Activated CD8-positive, alpha-beta memory T cell treated with anti-CD3 and anti-CD28 coated beads, Interleukin-2, amount 10 ng/mL, durations not matched to agents 7 days and 5 days (primary cell): Measurements from ENCODE around the gene TNFAIP8L2. TPM values are rescaled to one million over a fixed set of nuclear protein-coding genes. Genes with fewer than 3 reads are reported as not detected.
A peak's percentile ranks its signal among the peaks of the same experiment; 100 is the strongest.

ENCODE experiments used
- ATAC-seq: fragments of 150-1000 bp; cut with Tn5 transposase; one replicate; pipeline ENCODE4 v1.10.0; 2021; ENCODE audit warnings: moderate library complexity
- CTCF ChIA-PET: fragments of 350-600 bp; sonication (Branson Sonifier 250); formaldehyde crosslinking; loops from one replicate; lab custom pipeline; 2021; ENCODE audit warnings: antibody characterized with exemption; lab: Charles Lee
- DNase-seq: peaks from one replicate; pipeline ENCODE4 v3.0.0-alpha.2; 2020
- H3K27ac Mint-ChIP-seq: one replicate; pipeline ENCODE4 v1.8.0; 2021; ENCODE audit warnings: mild to moderate bottlenecking, mixed read lengths
- H3K27me3 Mint-ChIP-seq: one replicate; pipeline ENCODE4 v1.8.0; 2021; ENCODE audit warnings: mixed read lengths
- H3K36me3 Mint-ChIP-seq: one replicate; pipeline ENCODE4 v1.8.0; 2021; ENCODE audit warnings: mild to moderate bottlenecking, mixed read lengths
- H3K4me1 Mint-ChIP-seq: one replicate; pipeline ENCODE4 v1.8.0; 2021; ENCODE audit warnings: mixed read lengths
- H3K4me3 Mint-ChIP-seq: one replicate; pipeline ENCODE4 v1.8.0; 2021; ENCODE audit warnings: mild to moderate bottlenecking, moderate library complexity, mixed read lengths
- H3K9me3 Mint-ChIP-seq: one replicate; pipeline ENCODE4 v1.8.0; 2022; ENCODE audit warnings: low read depth, mixed read lengths
- total RNA-seq, 2 experiments: library from RNA; stranded (reverse); gene quantifications; one replicate each; pipeline ENCODE4 v1.2.3, GENCODE V29; 2021

TNFAIP8L2 gene
- total RNA-seq = 10 to 100 TPM; 14.5 to 17.6 TPM

- H3K27ac Mint-ChIP-seq = peak within 1 kb of the TSS; percentile 93
- ATAC-seq = peak; percentile 92
- H3K27me3 Mint-ChIP-seq = no peaks in the 10 kb centered on the region
- DNase-seq = peak; percentile 90
- H3K4me3 Mint-ChIP-seq = peak within 1 kb of the TSS; percentile 96
- no peaks in the 10 kb centered on the region for H3K9me3 Mint-ChIP-seq
- peaks cover 25% of the 10 kb centered on the region for H3K36me3 Mint-ChIP-seq
- peaks cover 51% of the 10 kb centered on the region for H3K4me1 Mint-ChIP-seq
- CTCF ChIA-PET = interaction anchor here (0.8 to 5.1 kb wide), 25 partner anchors 8 to 180 kb away, joined by 3 to 157 read pairs (median 5); partner anchors contain the start of genes C1orf56, CDC42SE1, GABPB2 and LYSMD1
Observed at GRCh38 chr1:151156515-151156819, at the start of gene TNFAIP8L2. TSS of gene TNFAIP8L2 (plus strand) at chr1:151156649. CDS start at chr1:151158698, 2,049 bp downstream.

- CTCF ChIA-PET = no interaction called here
- no peak for ATAC-seq
Observed at GRCh38 chr1:151106894-151107293, 49.6 kb upstream of the TNFAIP8L2 start.

GRCh38 chr1:151108331-151108730 lies 48.1 kb upstream of the TNFAIP8L2 start:
- Mint-ChIP-seq H3K4me3 (no peak overlapping the region), H3K4me1 (no peaks in the 10 kb centered on the region), H3K9me3 (no peaks in the 10 kb centered on the region), H3K36me3 (peaks cover 5% of the 10 kb centered on the region), H3K27ac (no peak overlapping the region), H3K27me3 (no peaks in the 10 kb centered on the region)
- no peak for ATAC-seq
- CTCF ChIA-PET = interaction anchor here (1.4 to 1.9 kb wide), 2 partner anchors 9 to 144 kb away, joined by 3 to 7 read pairs; no protein-coding TSS in a partner anchor
- DNase-seq = no peak

More at GRCh38 chr1:151106894-151107293, 49.6 kb upstream of the TNFAIP8L2 start:
- Mint-ChIP-seq H3K4me1 (no peaks in the 10 kb centered on the region), H3K27me3 (no peaks in the 10 kb centered on the region), H3K9me3 (no peaks in the 10 kb centered on the region), H3K36me3 (peaks cover 5% of the 10 kb centered on the region), H3K4me3 (no peak overlapping the region), H3K27ac (no peak overlapping the region)
- no peak for DNase-seq

GRCh38 chr1:151113877-151114276 lies 42.6 kb upstream of the TNFAIP8L2 start:
- H3K27ac Mint-ChIP-seq = no peak overlapping the region
- no peaks in the 10 kb centered on the region for H3K27me3 Mint-ChIP-seq
- no peak for ATAC-seq
- no peaks in the 10 kb centered on the region for H3K9me3 Mint-ChIP-seq
- no peaks in the 10 kb centered on the region for H3K4me1 Mint-ChIP-seq
- H3K4me3 Mint-ChIP-seq = no peak overlapping the region
- CTCF ChIA-PET = interaction anchor here (0.6 to 1.4 kb wide), 6 partner anchors 14 to 89 kb away, joined by 3 to 5 read pairs (median 3); no protein-coding TSS in a partner anchor
- peaks cover 6% of the 10 kb centered on the region for H3K36me3 Mint-ChIP-seq
- no peak for DNase-seq

- H3K36me3 Mint-ChIP-seq = peaks cover 7% of the 10 kb centered on the region
Observed at GRCh38 chr1:151124763-151125403, 31.6 kb upstream of the TNFAIP8L2 start.

GRCh38 chr1:151128800-151129199 lies 27.6 kb upstream of the TNFAIP8L2 start:
- ATAC-seq = no peak
- peaks cover 16% of the 10 kb centered on the region for H3K27me3 Mint-ChIP-seq
- H3K36me3 Mint-ChIP-seq = peaks cover 3% of the 10 kb centered on the region
- no peak for DNase-seq
- no peaks in the 10 kb centered on the region for H3K9me3 Mint-ChIP-seq
- CTCF ChIA-PET = interaction anchor here (1.2 kb wide), 2 partner anchors 11 to 27 kb away, joined by 4 to 5 read pairs; no protein-coding TSS in a partner anchor
- H3K27ac Mint-ChIP-seq = no peak overlapping the region
- no peak overlapping the region for H3K4me3 Mint-ChIP-seq
- peaks cover 13% of the 10 kb centered on the region for H3K4me1 Mint-ChIP-seq

More at GRCh38 chr1:151124763-151125403, 31.6 kb upstream of the TNFAIP8L2 start:
- Mint-ChIP-seq H3K27ac (no peak overlapping the region), H3K4me3 (no peak overlapping the region), H3K4me1 (no peaks in the 10 kb centered on the region), H3K27me3 (no peaks in the 10 kb centered on the region), H3K9me3 (no peaks in the 10 kb centered on the region)
- no peak for DNase-seq
- CTCF ChIA-PET = no interaction called here
- ATAC-seq = no peak

GRCh38 chr1:151130987-151131586 lies 25.4 kb upstream of the TNFAIP8L2 start:
- H3K4me3 Mint-ChIP-seq = peak overlapping the region; percentile 64
- peak overlapping the region; percentile 1 for H3K27ac Mint-ChIP-seq
- DNase-seq = peak; percentile 82
- peaks cover 15% of the 10 kb centered on the region for H3K4me1 Mint-ChIP-seq
- CTCF ChIA-PET = interaction anchor here (1.0 to 2.9 kb wide), 7 partner anchors 10 to 107 kb away, joined by 3 to 11 read pairs (median 4); no protein-coding TSS in a partner anchor
- H3K36me3 Mint-ChIP-seq = no peaks in the 10 kb centered on the region
- H3K27me3 Mint-ChIP-seq = peaks cover 16% of the 10 kb centered on the region
- no peaks in the 10 kb centered on the region for H3K9me3 Mint-ChIP-seq
- peak; percentile 98 for ATAC-seq

GRCh38 chr1:151131701-151132334 lies 24.6 kb upstream of the TNFAIP8L2 start:
- H3K36me3 Mint-ChIP-seq = no peaks in the 10 kb centered on the region
- DNase-seq = no peak
- H3K9me3 Mint-ChIP-seq = no peaks in the 10 kb centered on the region
- ATAC-seq = no peak
- CTCF ChIA-PET = interaction anchor here (1.0 to 2.9 kb wide), 5 partner anchors 9 to 106 kb away, joined by 3 to 11 read pairs (median 4); no protein-coding TSS in a partner anchor
- peak overlapping the region; percentile 64 for H3K4me3 Mint-ChIP-seq
- H3K4me1 Mint-ChIP-seq = peaks cover 15% of the 10 kb centered on the region
- H3K27me3 Mint-ChIP-seq = peaks cover 16% of the 10 kb centered on the region
- peak overlapping the region; percentile 1 for H3K27ac Mint-ChIP-seq

GRCh38 chr1:151132335-151133017 lies 24.0 kb upstream of the TNFAIP8L2 start:
- peaks cover 16% of the 10 kb centered on the region for H3K27me3 Mint-ChIP-seq
- no peak overlapping the region for H3K4me3 Mint-ChIP-seq
- CTCF ChIA-PET = interaction anchor here (1.1 to 2.4 kb wide), 2 partner anchors 32 to 33 kb away, joined by 3 to 11 read pairs; no protein-coding TSS in a partner anchor

GRCh38 chr1:151133018-151133806 lies 23.2 kb upstream of the TNFAIP8L2 start:
- no peaks in the 10 kb centered on the region for H3K9me3 Mint-ChIP-seq
- ATAC-seq (no peak), DNase-seq (no peak)
- peaks cover 15% of the 10 kb centered on the region for H3K4me1 Mint-ChIP-seq
- H3K27ac Mint-ChIP-seq = no peak overlapping the region
- H3K27me3 Mint-ChIP-seq = peaks cover 16% of the 10 kb centered on the region
- H3K36me3 Mint-ChIP-seq = no peaks in the 10 kb centered on the region
- CTCF ChIA-PET = interaction anchor here (1.1 kb wide), 1 partner anchor 33 kb away, joined by 3 read pairs; no protein-coding TSS in a partner anchor
- no peak overlapping the region for H3K4me3 Mint-ChIP-seq

More at GRCh38 chr1:151132335-151133017, 24.0 kb upstream of the TNFAIP8L2 start:
- Mint-ChIP-seq H3K9me3 (no peaks in the 10 kb centered on the region), H3K36me3 (no peaks in the 10 kb centered on the region), H3K27ac (no peak overlapping the region), H3K4me1 (peaks cover 15% of the 10 kb centered on the region)
- no peak for ATAC-seq
- no peak for DNase-seq

- CTCF ChIA-PET = interaction anchor here (0.8 to 1.6 kb wide), 3 partner anchors 21 to 110 kb away, joined by 3 to 6 read pairs (median 5); no protein-coding TSS in a partner anchor
- peaks cover 15% of the 10 kb centered on the region for H3K4me1 Mint-ChIP-seq
- ATAC-seq = no peak
- H3K27ac Mint-ChIP-seq = no peak overlapping the region
- no peaks in the 10 kb centered on the region for H3K36me3 Mint-ChIP-seq
- DNase-seq = no peak
- H3K4me3 Mint-ChIP-seq = no peak overlapping the region
- peaks cover 16% of the 10 kb centered on the region for H3K27me3 Mint-ChIP-seq
- H3K9me3 Mint-ChIP-seq = no peaks in the 10 kb centered on the region
Observed at GRCh38 chr1:151134396-151134795, 22.1 kb upstream of the TNFAIP8L2 start.

- ATAC-seq = no peak
- DNase-seq = no peak
- Mint-ChIP-seq H3K27ac (no peak overlapping the region), H3K36me3 (no peaks in the 10 kb centered on the region), H3K27me3 (peaks cover 16% of the 10 kb centered on the region), H3K4me1 (peaks cover 15% of the 10 kb centered on the region), H3K9me3 (no peaks in the 10 kb centered on the region), H3K4me3 (no peak overlapping the region)
- CTCF ChIA-PET = interaction anchor here (1.2 to 1.6 kb wide), 2 partner anchors 20 to 21 kb away, joined by 3 to 6 read pairs; no protein-coding TSS in a partner anchor
Observed at GRCh38 chr1:151134991-151135390, 21.5 kb upstream of the TNFAIP8L2 start.
